Measurements from ENCODE around the gene UBE2L3.
"Not testable (repeated sequence)": the region's sequence is repeated elsewhere in the genome, so short reads cannot be mapped to it uniquely, and the experiment has no call there.

UBE2L3 gene

DNA sequence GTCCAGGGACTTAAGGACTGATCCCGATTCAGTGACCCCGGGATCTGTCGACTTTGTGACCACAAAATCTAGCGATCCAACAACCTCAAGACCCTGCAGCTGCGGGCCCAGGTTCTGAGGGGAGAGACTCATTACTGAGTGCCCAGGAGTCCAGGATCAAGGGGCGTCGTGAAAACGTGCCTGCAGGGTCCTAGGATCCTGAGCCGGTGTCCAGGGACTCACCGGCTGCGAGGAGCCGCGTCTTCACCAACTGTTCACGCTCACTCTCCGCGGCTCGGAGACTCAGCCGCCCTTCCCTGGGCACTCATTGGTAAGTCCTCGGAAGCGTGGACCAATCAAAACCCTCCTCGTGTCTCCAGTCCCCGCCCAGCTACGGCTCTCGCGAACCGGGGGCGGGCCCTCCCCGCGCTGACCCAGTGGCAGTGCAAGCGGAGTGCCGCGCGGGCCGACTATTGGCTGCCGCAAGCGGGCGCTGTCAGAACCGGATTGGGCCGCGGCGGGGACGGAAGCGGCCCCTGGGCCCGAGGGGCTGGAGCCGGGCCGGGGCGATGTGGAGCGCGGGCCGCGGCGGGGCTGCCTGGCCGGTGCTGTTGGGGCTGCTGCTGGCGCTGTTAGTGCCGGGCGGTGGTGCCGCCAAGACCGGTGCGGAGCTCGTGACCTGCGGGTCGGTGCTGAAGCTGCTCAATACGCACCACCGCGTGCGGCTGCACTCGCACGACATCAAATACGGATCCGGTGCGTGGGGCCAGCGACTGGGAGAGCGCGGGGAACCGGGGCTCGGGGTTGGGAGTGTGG is 74.5 kb downstream of the UBE2L3 start, which contains the start of gene SDF2L1:
Gene SDF2L1, plus strand, starts transcription at position 514 of the 795 bp plus-strand sequence. Its CDS starts 35 bp downstream, at position 549.
- FAIRE-seq = peak; percentile 97

GRCh38 chr22:21642584-21643448 is 75.3 kb downstream of the UBE2L3 start:
- DNase-seq (ENCODE audit: insufficient read length, low spot score) (no peak), FAIRE-seq (peak; percentile 90)

More for the DNA sequence above, 74.5 kb downstream of the UBE2L3 start, which contains the start of gene SDF2L1:
- DNase-seq (ENCODE audit: insufficient read length, low spot score) = peak; percentile 94

DNA sequence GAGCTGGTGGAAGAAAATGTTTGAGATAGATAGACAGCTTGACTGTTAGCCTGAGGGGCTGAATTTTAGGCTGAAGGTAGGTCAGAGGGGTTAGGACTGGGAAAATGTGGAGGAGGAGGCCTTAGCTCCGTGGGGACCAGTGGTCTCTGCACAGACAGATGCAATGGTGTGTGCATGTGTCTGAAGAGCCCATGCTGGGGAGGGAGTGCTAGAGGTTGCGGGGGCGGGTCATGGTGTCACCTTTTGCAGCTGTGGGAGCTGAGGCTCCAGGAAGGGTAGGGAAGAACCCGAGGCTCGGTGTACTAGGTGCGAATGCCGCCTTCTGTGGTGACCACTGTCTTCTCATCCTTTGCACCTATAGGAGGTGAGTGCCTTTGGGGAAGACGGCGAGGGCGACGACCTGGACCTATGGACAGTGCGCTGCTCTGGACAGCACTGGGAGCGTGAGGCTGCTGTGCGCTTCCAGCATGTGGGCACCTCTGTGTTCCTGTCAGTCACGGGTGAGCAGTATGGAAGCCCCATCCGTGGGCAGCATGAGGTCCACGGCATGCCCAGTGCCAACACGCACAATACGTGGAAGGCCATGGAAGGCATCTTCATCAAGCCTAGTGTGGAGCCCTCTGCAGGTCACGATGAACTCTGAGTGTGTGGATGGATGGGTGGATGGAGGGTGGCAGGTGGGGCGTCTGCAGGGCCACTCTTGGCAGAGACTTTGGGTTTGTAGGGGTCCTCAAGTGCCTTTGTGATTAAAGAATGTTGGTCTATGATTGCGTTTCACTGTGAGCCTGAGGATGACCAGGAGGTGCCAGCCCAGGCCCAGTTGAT is 76.2 kb downstream of the UBE2L3 start:
- no peak for DNase-seq (ENCODE audit: insufficient read length, low spot score)
- no peak for FAIRE-seq

DNA sequence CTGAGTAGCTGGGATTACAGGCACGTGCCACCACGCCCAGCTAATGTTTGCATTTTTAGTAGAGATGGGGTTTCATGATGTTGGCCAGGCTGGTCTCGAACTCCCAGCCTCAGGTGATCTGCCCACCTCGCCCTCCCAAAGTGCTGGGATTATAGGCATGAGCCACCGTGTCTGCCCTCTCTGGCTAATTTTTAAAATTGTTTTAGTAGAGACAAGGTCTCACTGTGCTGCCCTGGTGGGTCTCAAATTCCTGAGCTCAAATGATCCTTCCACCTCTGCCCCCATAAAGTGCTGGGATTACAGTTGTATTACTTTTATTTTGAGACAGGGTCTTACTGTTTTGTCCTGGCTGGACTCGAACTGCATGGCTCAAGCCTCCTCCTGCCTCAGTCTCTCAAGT is 78.0 kb downstream of the UBE2L3 start:
- not testable (repeated sequence) for FAIRE-seq; DNase-seq (ENCODE audit: insufficient read length, low spot score)

- peak; percentile 96 for FAIRE-seq
- DNase-seq (ENCODE audit: insufficient read length, low spot score) = no peak
These were observed 79.4 kb downstream of the UBE2L3 start for GRCh38 chr22:21646608-21647590.

- no peak for DNase-seq (ENCODE audit: insufficient read length, low spot score)
- no peak for FAIRE-seq
These were observed 82.8 kb downstream of the UBE2L3 start for GRCh38 chr22:21650280-21650679.

GRCh38 chr22:21650823-21651520 is 83.5 kb downstream of the UBE2L3 start:
- DNase-seq (ENCODE audit: insufficient read length, low spot score) (no peak), FAIRE-seq (peak; percentile 11)

GRCh38 chr22:21651521-21652009 is 84.1 kb downstream of the UBE2L3 start:
- DNase-seq (ENCODE audit: insufficient read length, low spot score) (no peak), FAIRE-seq (peak; percentile 37)

DNA sequence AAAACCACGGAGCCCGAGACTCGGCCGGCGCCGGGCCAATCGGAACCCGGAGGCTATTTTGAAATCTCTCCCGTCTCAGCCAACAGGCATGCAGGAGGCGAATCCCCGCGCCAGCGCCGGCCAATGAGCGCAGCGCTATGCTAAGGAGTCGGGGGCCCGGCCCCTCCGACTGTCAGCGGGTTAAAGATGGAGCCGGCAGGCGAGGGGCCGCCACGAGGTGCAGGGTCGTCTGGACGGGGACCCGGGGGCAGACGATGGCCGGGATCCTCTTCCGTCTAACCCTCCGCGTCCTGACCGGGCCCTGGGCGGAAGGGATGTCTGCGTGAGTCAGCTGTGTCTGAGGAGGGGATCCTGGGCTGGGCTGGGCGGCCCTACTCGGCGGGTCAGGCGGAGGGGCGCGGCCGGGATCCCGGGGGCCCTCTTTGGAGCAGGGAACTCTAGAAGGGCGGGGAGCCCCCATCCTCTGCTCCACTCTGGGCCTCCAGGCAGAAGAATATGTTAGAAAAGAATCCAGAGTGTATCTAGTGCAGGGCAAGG is 84.6 kb downstream of the UBE2L3 start:
- DNase-seq (ENCODE audit: insufficient read length, low spot score) (peak; percentile 93), FAIRE-seq (peak; percentile 79)

DNA sequence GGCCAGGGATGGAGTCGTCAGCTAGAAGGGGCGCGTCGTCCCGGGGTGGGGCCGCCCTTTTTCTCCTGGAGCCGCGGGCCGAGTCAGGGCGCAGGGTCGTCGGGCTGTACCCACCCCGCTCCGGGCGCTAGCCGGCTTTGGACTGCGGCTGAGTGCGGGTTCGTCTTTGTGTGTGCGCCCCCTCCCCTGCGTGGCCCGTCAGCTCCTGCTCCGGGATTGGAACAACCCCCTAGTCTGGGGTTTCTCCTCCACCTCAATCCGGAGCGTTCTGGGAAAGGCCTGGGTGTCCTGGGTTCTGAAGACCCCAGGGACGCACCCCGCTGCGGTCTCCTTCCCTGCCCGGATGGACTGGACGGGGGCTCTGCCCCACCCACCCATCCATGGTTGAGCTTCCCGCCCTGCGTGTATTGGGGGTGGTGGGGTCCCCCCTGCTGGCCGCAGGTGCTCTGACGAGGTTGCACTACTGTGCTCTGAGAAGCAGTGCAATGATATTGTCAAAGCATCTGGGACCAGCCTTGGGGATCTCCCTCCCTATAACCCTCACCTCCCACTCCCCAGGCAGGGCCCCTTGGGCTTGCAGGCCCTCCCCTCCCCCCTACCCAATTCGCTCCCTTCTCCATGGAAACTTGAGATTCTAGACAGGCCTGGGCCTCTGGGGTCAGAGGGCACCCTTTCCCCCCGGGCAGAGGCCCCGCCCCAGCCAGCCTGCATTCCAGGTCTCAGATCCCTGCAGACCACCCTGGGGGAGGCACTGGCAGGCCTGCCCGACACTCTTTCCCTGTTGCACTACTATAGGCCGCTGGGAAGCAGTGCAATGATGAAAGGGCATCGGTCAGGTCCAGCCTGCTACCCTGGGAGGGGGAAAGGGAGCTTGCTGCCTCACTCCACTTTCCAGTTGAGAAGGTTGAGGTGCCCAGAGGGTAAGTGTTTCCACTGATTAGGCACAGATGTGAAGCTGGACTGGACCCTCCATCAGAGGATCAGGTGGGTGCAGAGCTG is 85.3 kb downstream of the UBE2L3 start:
- DNase-seq (ENCODE audit: insufficient read length, low spot score) = no peak
- FAIRE-seq = peak; percentile 8

DNA sequence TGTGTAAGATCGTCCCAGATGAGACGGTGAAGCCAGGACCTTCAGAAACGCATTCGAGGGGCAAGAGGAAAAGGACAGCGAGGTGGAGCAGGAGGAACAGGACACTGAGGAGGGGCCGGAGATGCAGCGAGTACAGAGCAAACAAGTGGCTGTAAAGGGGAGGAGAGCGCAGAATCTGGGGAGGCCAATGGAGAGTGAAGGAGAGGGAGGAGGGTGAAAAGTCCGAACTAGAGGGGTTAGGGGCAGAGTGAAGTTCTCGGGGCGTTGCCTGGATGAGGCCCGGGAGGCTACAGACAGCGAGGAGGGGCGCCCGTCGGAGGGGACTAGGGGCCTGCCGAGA is 89.5 kb downstream of the UBE2L3 start:
- FAIRE-seq = no peak
- no peak for DNase-seq (ENCODE audit: insufficient read length, low spot score)

DNA sequence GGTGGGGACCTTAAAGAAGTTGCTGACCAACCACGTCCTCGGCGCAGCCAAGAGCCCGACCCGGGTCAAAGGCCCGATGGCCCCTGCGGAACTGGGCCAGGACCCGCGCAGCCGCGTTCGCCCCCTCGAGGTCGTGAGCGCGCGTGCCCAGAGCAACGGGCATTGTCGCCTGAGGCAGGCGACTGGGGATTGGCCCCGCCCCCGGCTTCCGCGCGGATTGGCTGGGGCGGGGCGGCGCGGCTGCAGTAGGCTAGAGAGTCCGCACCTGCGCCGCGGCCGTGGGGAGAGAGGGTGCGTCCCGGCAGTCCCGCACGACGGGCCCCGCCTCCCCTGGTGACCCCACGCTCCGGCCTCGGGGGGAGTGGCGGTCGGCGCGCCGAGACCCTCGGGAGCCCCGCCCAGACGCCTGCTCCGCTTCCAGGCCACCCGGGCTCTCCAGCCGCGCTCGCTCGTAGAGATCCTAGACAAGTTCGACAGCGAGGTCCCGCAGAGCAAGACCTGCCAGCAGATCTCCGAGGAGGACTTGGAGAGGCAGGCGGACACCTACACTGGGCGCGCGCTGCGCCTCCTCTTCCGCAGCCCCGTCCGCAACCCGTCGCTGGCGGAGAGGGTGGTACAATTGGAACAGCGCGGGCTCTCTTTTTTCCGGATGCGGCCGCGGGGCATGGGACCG is 90.0 kb downstream of the UBE2L3 start:
- FAIRE-seq (peak; percentile 48), DNase-seq (ENCODE audit: insufficient read length, low spot score) (peak; percentile 88)

DNA sequence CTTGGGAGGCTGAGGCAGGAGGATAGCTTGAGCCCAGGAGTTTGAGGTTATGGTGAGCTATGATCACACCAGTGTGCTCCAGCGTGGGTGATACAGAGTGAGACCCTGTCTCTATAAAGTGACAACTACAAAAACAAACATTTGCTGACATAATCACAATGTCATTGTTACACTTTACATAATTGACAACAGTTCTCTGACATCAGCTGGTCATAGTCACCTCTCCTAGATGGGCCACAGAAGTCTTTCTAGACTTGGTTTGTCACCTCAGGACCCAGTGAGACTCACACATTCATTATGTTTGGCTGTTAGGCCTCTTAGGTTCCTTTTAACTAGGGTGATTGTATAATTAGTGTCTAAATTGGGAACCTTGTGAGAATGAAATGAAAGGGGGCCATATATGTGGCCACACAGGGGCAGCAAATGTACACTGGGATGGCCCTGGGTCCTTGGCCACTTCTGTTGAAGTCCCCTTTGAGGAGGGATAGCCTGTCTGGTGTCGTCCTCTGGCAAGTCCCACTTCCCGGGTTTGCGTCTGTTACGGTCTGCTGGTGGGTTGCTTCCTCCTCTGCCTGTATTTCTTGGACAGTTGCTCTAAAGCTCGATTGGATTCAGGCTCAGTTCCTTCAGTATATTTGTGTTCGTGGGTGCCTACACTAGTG is 92.5 kb downstream of the UBE2L3 start:
- DNase-seq (ENCODE audit: insufficient read length, low spot score) = no peak
- FAIRE-seq = no peak

DNA sequence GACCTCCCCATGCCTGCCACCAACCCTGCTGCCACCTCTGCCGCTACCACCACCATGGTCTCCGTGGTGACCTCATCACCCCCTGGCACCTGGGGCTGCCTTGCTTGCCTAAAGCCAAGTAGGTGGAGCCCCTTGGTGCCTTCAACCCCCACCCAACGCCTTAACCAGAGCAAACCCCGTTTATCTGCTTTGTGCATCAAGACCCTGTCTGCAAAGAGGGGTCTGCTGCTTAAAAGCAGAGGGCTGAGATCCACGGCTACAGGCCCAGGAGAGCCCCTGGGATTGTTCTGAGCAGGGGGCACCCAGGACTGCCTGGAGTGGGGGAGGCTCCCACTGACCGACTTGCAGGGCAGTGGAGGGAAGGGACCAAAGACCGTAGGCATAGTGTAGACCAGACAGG is 93.4 kb downstream of the UBE2L3 start:
- no peak for DNase-seq (ENCODE audit: insufficient read length, low spot score)
- FAIRE-seq = no peak

DNA sequence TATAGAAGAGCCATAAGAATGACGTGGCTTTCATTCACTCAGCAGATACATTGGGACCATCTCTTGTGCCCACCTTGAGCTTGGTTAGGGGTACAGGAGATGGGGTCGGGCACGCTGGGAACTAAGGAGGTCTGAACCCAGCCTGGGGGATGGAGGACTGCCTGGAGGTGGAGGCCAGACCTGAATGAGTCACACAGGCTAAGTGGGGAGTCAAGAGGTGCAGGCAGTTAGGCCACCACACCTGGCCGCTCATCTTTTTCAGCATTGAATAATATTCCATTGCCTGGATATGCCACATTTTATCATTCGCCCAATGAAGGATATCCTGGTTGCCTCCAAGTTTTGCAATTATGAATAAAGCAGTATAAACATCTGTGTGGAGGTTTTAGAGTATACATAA is 94.5 kb downstream of the UBE2L3 start:
- FAIRE-seq (no peak), DNase-seq (ENCODE audit: insufficient read length, low spot score) (no peak)

- no peak for DNase-seq (ENCODE audit: insufficient read length, low spot score)
- FAIRE-seq = no peak
These were observed 96.2 kb downstream of the UBE2L3 start for GRCh38 chr22:21663738-21664137.
